ENCODE measurements around the gene AFAP1L2. TPM values are rescaled to one million over a fixed set of nuclear protein-coding genes. Genes with fewer than 3 reads are reported as not detected.

Gene AFAP1L2
- polyA plus RNA-seq, 3 donors = 0.01 to 0.43 TPM; not detected in 1

- H3K4me2 ChIP-seq (replicated peaks; ENCODE audit: extremely low read depth, low read length, poor library complexity, severe bottlenecking) = no peak overlapping the region
- H3K4me1 ChIP-seq (ENCODE audit: control insufficient read depth in 1 of 2, insufficient read depth in 2 of 2, low read length in 2 of 2) = no peaks in the 10 kb centered on the region
- no peaks in the 10 kb centered on the region for H3K36me3 ChIP-seq (replicated peaks in 1 of 2; ENCODE audit: control insufficient read depth in 1 of 2, insufficient read depth in 2 of 2, low read length in 2 of 2)
- Mint-ChIP-seq H3K27ac (peak overlapping the region in 1 of 7 donors; percentile 27), H3K4me1 (peaks cover 6% of the 10 kb centered on the region), H3K27me3 (ENCODE audit: low read depth in 3 of 3) (peaks cover 1 to 2% (median 2%) of the 10 kb centered on the region in 3 donors), H3K36me3 (no peaks in the 10 kb centered on the region), H3K4me3 (no peak overlapping the region), H3K9me3 (peaks cover 0 to 1% (median 0%) of the 10 kb centered on the region in 7 donors)
- H3K27me3 ChIP-seq (ENCODE audit: control insufficient read depth in 2 of 2, insufficient read depth in 2 of 2, low read length in 2 of 2) = no peaks in the 10 kb centered on the region
- no peaks in the 10 kb centered on the region for H3K9me3 ChIP-seq (replicated peaks in 1 of 2; ENCODE audit: control insufficient read depth in 1 of 2, insufficient read depth in 1 of 2, low read length in 2 of 2)
- DNase-seq = no peak
- no peak overlapping the region for H3K27ac ChIP-seq (ENCODE audit: low read depth in 1 of 2, low read length in 2 of 2)
- intact Hi-C loops (cut with micrococcal nuclease) = no loop called here
- no peak overlapping the region for H3K4me3 ChIP-seq (replicated peaks in 1 of 3; ENCODE audit: low read depth in 2 of 3, low read length in 3 of 3)
- no peak for TF ChIP-seq CTCF (IDR thresholded peaks at IDR 0.05)
- WGBS (ENCODE audit: insufficient coverage) = 95% methylated on average over 8 of the region's 9 CpGs
- no peak overlapping the region for H3K9ac ChIP-seq (ENCODE audit: insufficient read depth, low read length, poor library complexity, severe bottlenecking)
- no peaks in the 10 kb centered on the region for H3K79me2 ChIP-seq (ENCODE audit: insufficient read depth, low read length)
- no peak overlapping the region for H2AFZ ChIP-seq (ENCODE audit: insufficient read depth, low read depth, low read length, poor library complexity, severe bottlenecking)
- no peaks in the 10 kb centered on the region for H4K20me1 ChIP-seq (ENCODE audit: insufficient read depth, low read length)
Measured at GRCh38 chr10:114429581-114430335, 25.5 kb upstream of the AFAP1L2 start.

- H2AFZ ChIP-seq (ENCODE audit: insufficient read depth, low read depth, low read length, poor library complexity, severe bottlenecking) = no peak overlapping the region
Measured at GRCh38 chr10:114427124-114427852, 23.0 kb upstream of the AFAP1L2 start.

More at GRCh38 chr10:114427124-114427852, 23.0 kb upstream of the AFAP1L2 start:
- TF ChIP-seq CTCF (IDR thresholded peaks at IDR 0.05) = no peak
- no peak overlapping the region for H3K4me3 Mint-ChIP-seq
- H3K4me1 Mint-ChIP-seq = no peaks in the 10 kb centered on the region
- Histone ChIP-seq H3K27ac (ENCODE audit: low read depth in 1 of 2, low read length in 2 of 2) (no peak overlapping the region), H3K36me3 (replicated peaks in 1 of 2; ENCODE audit: control insufficient read depth in 1 of 2, insufficient read depth in 2 of 2, low read length in 2 of 2) (no peaks in the 10 kb centered on the region), H3K27me3 (ENCODE audit: control insufficient read depth in 2 of 2, insufficient read depth in 2 of 2, low read length in 2 of 2) (no peaks in the 10 kb centered on the region), H3K9ac (ENCODE audit: insufficient read depth, low read length, poor library complexity, severe bottlenecking) (no peak overlapping the region), H3K4me1 (ENCODE audit: control insufficient read depth in 1 of 2, insufficient read depth in 2 of 2, low read length in 2 of 2) (no peaks in the 10 kb centered on the region), H3K4me2 (replicated peaks; ENCODE audit: extremely low read depth, low read length, poor library complexity, severe bottlenecking) (no peak overlapping the region), H3K9me3 (replicated peaks in 1 of 2; ENCODE audit: control insufficient read depth in 1 of 2, insufficient read depth in 1 of 2, low read length in 2 of 2) (no peaks in the 10 kb centered on the region), H3K79me2 (ENCODE audit: insufficient read depth, low read length) (no peaks in the 10 kb centered on the region), H3K4me3 (replicated peaks in 1 of 3; ENCODE audit: low read depth in 2 of 3, low read length in 3 of 3) (no peak overlapping the region), H4K20me1 (ENCODE audit: insufficient read depth, low read length) (no peaks in the 10 kb centered on the region)
- intact Hi-C loops (cut with micrococcal nuclease) = no loop called here
- peak overlapping the region in 1 of 7 donors; percentile 24 for H3K27ac Mint-ChIP-seq
- 91% methylated on average over 4 of the region's 9 CpGs for WGBS (ENCODE audit: insufficient coverage)
- H3K9me3 Mint-ChIP-seq = peaks cover 0 to 1% (median 0%) of the 10 kb centered on the region in 7 donors
- no peak for DNase-seq
- no peaks in the 10 kb centered on the region for H3K36me3 Mint-ChIP-seq
- peaks cover 1 to 3% (median 2%) of the 10 kb centered on the region in 3 donors for H3K27me3 Mint-ChIP-seq (ENCODE audit: low read depth in 3 of 3)
